ENCODE data around the gene TUB. TPM values are rescaled to one million over a fixed set of nuclear protein-coding genes. Genes with fewer than 3 reads are reported as not detected.

TUB gene
- total RNA-seq (10 to 100 TPM; 11.7 to 38.8 (median 18.9) TPM), polyA plus RNA-seq (1 to 10 TPM; 4.7 to 5.7 TPM)
- long read RNA-seq, donor 1, partial matches to known transcripts, result 0 of 8 reads
- long read RNA-seq, donor 1, other reads (novel, unspliced or antisense), result 8 of 8 reads
- long read RNA-seq, donor 2, partial matches to known transcripts, result 2 of 16 reads
- long read RNA-seq, donor 2, other reads (novel, unspliced or antisense), result 12 of 16 reads
- long read RNA-seq, donor 3, partial matches to known transcripts, result 1 of 7 reads
- long read RNA-seq, donor 3, other reads (novel, unspliced or antisense), result 6 of 7 reads

- Histone ChIP-seq H3K27ac (peak within 1 kb of the TSS in 6 of 12 donors; percentile 43 to 64 (median 50)), H3K4me3 (peak within 1 kb of the TSS; percentile 49 to 76 (median 61)), H3K27me3 (peaks cover 0 to 10% (median 0%) of the 10 kb centered on the region in 9 donors), H3K9me3 (no peaks in the 10 kb centered on the region), H3K4me1 (peaks cover 1 to 52% (median 34%) of the 10 kb centered on the region in 12 donors), H3K36me3 (no peaks in the 10 kb centered on the region)
- ATAC-seq, result peak in 2 of 4 donors; percentile 44 to 47
- TF ChIP-seq POLR2A (IDR thresholded peaks at IDR 0.05) (no peak), CTCF (IDR thresholded peaks at IDR 0.05) (no peak)
- WGBS, 4 donors, result 1% methylated on average over 45 to 103 of the region's 104 CpGs
- intact Hi-C loops (cut with DNase I), result no loop called here
- peak in 1 of 5 donors; percentile 65 for DNase-seq
These were observed at the start of gene TUB for GRCh38 chr11:8080674-8081590. Gene TUB, plus strand, starts transcription at chr11:8081211. Its CDS starts 300 bp downstream, at chr11:8081511.

- DNase-seq (no peak), ATAC-seq (no peak)
- Histone ChIP-seq H3K9me3 (no peaks in the 10 kb centered on the region), H3K36me3 (no peaks in the 10 kb centered on the region), H3K4me3 (no peak overlapping the region), H3K4me1 (peaks cover 0 to 43% (median 14%) of the 10 kb centered on the region in 12 donors), H3K27ac (no peak overlapping the region), H3K27me3 (peaks cover 0 to 3% (median 0%) of the 10 kb centered on the region in 9 donors)
- 78 to 82% (median 79%) methylated on average over 27 to 32 of the region's 32 CpGs for WGBS, 4 donors
- intact Hi-C loops (cut with DNase I), result loop anchor here in 9 of 10 donors (1.0 to 10.0 kb wide), 10 partner anchors 36 to 67 kb away; no protein-coding TSS in a partner anchor
- no peak for TF ChIP-seq CTCF (IDR thresholded peaks at IDR 0.05)
- TF ChIP-seq POLR2A (IDR thresholded peaks at IDR 0.05), result no peak
These were observed 49.5 kb upstream of the TUB start for GRCh38 chr11:8031248-8032115.

GRCh38 chr11:8032122-8032521, 48.9 kb upstream of the TUB start:
- Histone ChIP-seq H3K4me3 (no peak overlapping the region), H3K9me3 (no peaks in the 10 kb centered on the region), H3K27ac (no peak overlapping the region), H3K4me1 (peaks cover 0 to 43% (median 14%) of the 10 kb centered on the region in 12 donors), H3K36me3 (no peaks in the 10 kb centered on the region), H3K27me3 (peaks cover 0 to 3% (median 0%) of the 10 kb centered on the region in 9 donors)
- WGBS, 4 donors, result 85 to 92% (median 90%) methylated on average over 9 to 10 of the region's 10 CpGs
- no peak for ATAC-seq
- no peak for TF ChIP-seq POLR2A (IDR thresholded peaks at IDR 0.05)
- no peak for TF ChIP-seq CTCF (IDR thresholded peaks at IDR 0.05)
- no peak for DNase-seq
- intact Hi-C loops (cut with DNase I), result loop anchor here in 9 of 10 donors (1.0 to 10.0 kb wide), 10 partner anchors 35 to 67 kb away; no protein-coding TSS in a partner anchor
